Measurements from ENCODE around the gene TMEM163.
"Not testable (repeated sequence)": the region's sequence is repeated elsewhere in the genome, so short reads cannot be mapped to it uniquely, and the experiment has no call there.

TMEM163 gene

GRCh38 chr2:134578316-134578715 lies 140.5 kb downstream of the TMEM163 start:
- DNase-seq (ENCODE audit: low read depth) = no peak

- no peak for DNase-seq (ENCODE audit: low read depth)
These were observed 142.3 kb downstream of the TMEM163 start for GRCh38 chr2:134576478-134576877.

- DNase-seq (ENCODE audit: low read depth) = no peak
These were observed 142.9 kb downstream of the TMEM163 start for GRCh38 chr2:134575888-134576287.

- no peak for DNase-seq (ENCODE audit: low read depth)
These were observed 144.0 kb downstream of the TMEM163 start for GRCh38 chr2:134574611-134575330.

GRCh38 chr2:134573724-134574123 lies 145.1 kb downstream of the TMEM163 start:
- DNase-seq (ENCODE audit: low read depth) = no peak

GRCh38 chr2:134573085-134573370 lies 145.8 kb downstream of the TMEM163 start:
- no peak for DNase-seq (ENCODE audit: low read depth)

- DNase-seq (ENCODE audit: low read depth) = no peak
These were observed 146.3 kb downstream of the TMEM163 start for GRCh38 chr2:134572314-134573084.

- DNase-seq (ENCODE audit: low read depth) = no peak
These were observed 148.1 kb downstream of the TMEM163 start for GRCh38 chr2:134570676-134571075.

GRCh38 chr2:134568413-134568812 lies 150.4 kb downstream of the TMEM163 start:
- no peak for DNase-seq (ENCODE audit: low read depth)

GRCh38 chr2:134567666-134568065 lies 151.1 kb downstream of the TMEM163 start:
- DNase-seq (ENCODE audit: low read depth) = no peak

- not testable (repeated sequence) for DNase-seq (ENCODE audit: low read depth)
These were observed 153.8 kb downstream of the TMEM163 start for GRCh38 chr2:134564955-134565354.

- DNase-seq (ENCODE audit: low read depth) = peak; percentile 2
These were observed 154.3 kb downstream of the TMEM163 start for GRCh38 chr2:134564549-134564948.

- DNase-seq (ENCODE audit: low read depth) = no peak
These were observed 160.5 kb downstream of the TMEM163 start for GRCh38 chr2:134558208-134558830.

- DNase-seq (ENCODE audit: low read depth) = no peak
These were observed 163.4 kb downstream of the TMEM163 start for GRCh38 chr2:134555411-134555810.

GRCh38 chr2:134553657-134554056 lies 165.1 kb downstream of the TMEM163 start:
- DNase-seq (ENCODE audit: low read depth) = no peak

GRCh38 chr2:134550566-134551164 lies 168.1 kb downstream of the TMEM163 start:
- DNase-seq (ENCODE audit: low read depth) = peak; percentile 37

GRCh38 chr2:134549104-134549503 lies 169.7 kb downstream of the TMEM163 start:
- DNase-seq (ENCODE audit: low read depth) = peak; percentile 23

GRCh38 chr2:134540990-134541389 lies 177.8 kb downstream of the TMEM163 start:
- DNase-seq (ENCODE audit: low read depth) = no peak

GRCh38 chr2:134539981-134540380 lies 178.8 kb downstream of the TMEM163 start:
- no peak for DNase-seq (ENCODE audit: low read depth)

- no peak for DNase-seq (ENCODE audit: low read depth)
These were observed 181.1 kb downstream of the TMEM163 start for GRCh38 chr2:134537702-134538101.

- no peak for DNase-seq (ENCODE audit: low read depth)
These were observed 181.7 kb downstream of the TMEM163 start for GRCh38 chr2:134537121-134537520.

GRCh38 chr2:134536296-134536695 lies 182.5 kb downstream of the TMEM163 start:
- DNase-seq (ENCODE audit: low read depth) = no peak

- DNase-seq (ENCODE audit: low read depth) = no peak
These were observed 186.3 kb downstream of the TMEM163 start for GRCh38 chr2:134532537-134532936.
